Subcutaneous abdominal adipose tissue (tissue), 5 donors: ENCODE measurements around the gene C16orf87.

Experiments
- H3K27ac ChIP-seq: one replicate; pipeline ENCODE4 v1.7.0; 2013; ENCODE audit warnings: low read depth, mild to moderate bottlenecking, inconsistent platforms, low read length, moderate library complexity
- H3K27me3 ChIP-seq, 5 donors: one replicate each; pipeline ENCODE4 v1.7.0; 2013; ENCODE audit warnings: low read length in 5 of 5, inconsistent platforms in 1 of 5; ENCODE audit not compliant: control insufficient read depth in 5 of 5, insufficient read depth in 4 of 5
- H3K36me3 ChIP-seq, 5 donors: one replicate each; pipeline ENCODE4 v1.7.0; 2013; ENCODE audit warnings: low read length in 5 of 5; ENCODE audit not compliant: control insufficient read depth in 5 of 5, insufficient read depth in 5 of 5
- H3K4me1 ChIP-seq, 5 donors: one replicate each; pipeline ENCODE4 v1.7.0; 2013; ENCODE audit warnings: low read length in 5 of 5, mild to moderate bottlenecking in 3 of 5, moderate library complexity in 1 of 5; ENCODE audit not compliant: control insufficient read depth in 5 of 5, insufficient read depth in 5 of 5
- H3K4me3 ChIP-seq, 5 donors: one replicate each; pipeline ENCODE4 v1.7.0; 2013; ENCODE audit warnings: low read length in 5 of 5, low read depth in 1 of 5
- H3K9ac ChIP-seq, 5 donors: one replicate each; pipeline ENCODE4 v1.7.0; 2013; ENCODE audit warnings: low read length in 5 of 5, mild to moderate bottlenecking in 4 of 5, moderate library complexity in 3 of 5
- H3K9me3 ChIP-seq, 5 donors: one replicate each; pipeline ENCODE4 v1.7.0; 2013; ENCODE audit warnings: low read length in 5 of 5; ENCODE audit not compliant: control insufficient read depth in 5 of 5
- donor health status: healthy.
- donor health status: healthy.
- donor health status: healthy.
- donor health status: healthy.
- donor health status: healthy.

The C16orf87 gene

DNA sequence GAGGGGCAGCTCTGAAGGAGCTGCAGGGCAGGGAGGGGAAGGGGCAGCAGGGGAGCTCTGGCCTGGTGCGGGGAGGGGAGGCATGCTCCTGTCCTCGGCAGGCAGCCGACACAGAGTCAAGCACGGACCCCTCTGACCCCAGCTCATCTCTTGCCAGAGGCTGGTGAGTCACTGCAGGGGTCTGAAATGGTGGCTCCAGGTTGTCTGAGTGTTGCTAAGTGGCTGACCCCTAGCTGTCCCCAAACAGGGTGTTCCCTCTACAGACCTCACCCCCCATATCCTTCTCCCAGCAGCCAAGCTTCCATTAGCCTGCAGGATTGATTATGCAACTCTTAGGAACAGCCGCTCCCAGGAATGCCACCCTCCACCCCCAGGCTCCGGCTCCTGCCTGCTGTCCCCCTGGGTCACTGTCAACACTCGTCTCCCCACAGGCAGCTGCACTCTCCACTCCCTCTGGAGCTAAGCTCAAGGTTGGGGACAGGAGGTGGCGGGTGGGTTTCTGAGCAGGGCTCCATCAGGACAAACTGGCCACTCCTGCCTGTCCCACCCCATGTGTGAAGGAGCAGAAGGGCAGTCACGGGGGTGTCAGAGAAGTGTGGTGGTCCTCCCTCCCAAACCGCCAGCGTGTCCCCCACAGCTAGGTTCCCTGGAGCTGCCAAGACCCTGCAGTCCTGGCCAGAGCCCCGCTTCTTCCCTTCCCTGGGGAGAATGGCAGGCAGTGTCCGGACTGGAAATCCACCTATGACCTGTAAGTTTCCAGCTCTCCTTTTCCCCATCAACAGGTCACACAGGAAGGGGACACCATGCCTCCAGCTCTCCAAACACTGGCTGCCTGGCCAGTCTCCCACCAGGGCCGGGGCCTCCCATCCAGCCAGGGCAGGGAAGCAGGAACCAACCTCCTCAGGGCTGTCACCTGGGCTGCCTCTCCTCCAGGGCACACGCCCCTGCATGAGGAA lies 83.9 kb downstream of the C16orf87 start:
- H3K27ac ChIP-seq: no peak overlapping the region
- H3K4me1 ChIP-seq: peaks cover 0 to 7% (median 0%) of the 10 kb centered on the region in 5 donors
- H3K36me3 ChIP-seq: no peaks in the 10 kb centered on the region
- no peak overlapping the region for H3K4me3 ChIP-seq
- no peaks in the 10 kb centered on the region for H3K9me3 ChIP-seq
- peaks cover 0 to 5% (median 3%) of the 10 kb centered on the region in 5 donors for H3K27me3 ChIP-seq
- H3K9ac ChIP-seq: no peak overlapping the region
